GM21390 (cell line): ENCODE measurements around the gene QPCT.
"Not testable (repeated sequence)": the region's sequence is repeated elsewhere in the genome, so short reads cannot be mapped to it uniquely, and the experiment has no call there.

Source experiments
- ATAC-seq: cut with Tn5 transposase; IDR thresholded peaks from one replicate; pipeline ENCODE4 v1.9.1; 2021; ENCODE audit not compliant: unreplicated experiment

The QPCT gene

DNA sequence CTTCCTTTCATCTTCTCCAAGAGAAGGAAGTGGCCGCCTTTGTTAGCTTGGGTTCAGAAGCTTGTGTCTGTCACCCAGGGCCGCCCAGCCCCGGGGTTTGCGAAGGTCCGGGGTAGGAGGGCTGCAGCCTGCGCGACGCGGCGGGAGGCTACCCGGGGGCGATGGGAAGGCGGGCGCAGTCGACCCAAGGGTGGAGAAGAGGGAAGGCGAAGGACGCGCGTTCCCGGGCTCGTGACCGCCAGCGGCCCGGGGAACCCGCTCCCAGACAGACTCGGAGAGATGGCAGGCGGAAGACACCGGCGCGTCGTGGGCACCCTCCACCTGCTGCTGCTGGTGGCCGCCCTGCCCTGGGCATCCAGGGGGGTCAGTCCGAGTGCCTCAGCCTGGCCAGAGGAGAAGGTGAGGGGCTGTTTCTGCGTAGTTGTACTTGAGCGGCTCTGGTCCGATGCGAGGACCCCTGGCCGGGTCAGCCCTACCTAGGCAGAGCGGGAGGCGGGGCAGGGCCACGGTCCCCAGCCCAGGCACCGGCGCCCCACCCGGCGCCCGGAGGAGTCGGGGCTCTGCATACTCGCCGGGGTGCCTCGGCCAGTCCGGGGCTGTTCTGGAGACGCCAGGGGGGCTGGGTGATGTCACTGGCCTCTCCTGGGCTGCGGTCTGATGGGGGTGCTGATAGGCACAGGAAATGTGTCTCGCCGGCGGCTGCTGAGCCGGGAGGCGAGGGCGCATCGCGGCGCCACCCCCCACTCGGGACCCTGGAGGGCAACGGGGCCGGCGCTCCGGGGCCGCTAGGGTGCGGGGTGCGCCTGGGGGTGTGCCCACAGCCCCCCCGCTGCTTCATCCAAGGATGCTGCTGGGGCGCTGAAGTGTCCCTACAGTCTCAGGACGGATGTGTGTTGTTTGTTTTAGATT, at the start of gene QPCT:
TSS of gene QPCT (plus strand) at position 178 of the 909 bp plus-strand sequence. CDS start at position 280, 102 bp downstream.
- ATAC-seq: no peak

DNA sequence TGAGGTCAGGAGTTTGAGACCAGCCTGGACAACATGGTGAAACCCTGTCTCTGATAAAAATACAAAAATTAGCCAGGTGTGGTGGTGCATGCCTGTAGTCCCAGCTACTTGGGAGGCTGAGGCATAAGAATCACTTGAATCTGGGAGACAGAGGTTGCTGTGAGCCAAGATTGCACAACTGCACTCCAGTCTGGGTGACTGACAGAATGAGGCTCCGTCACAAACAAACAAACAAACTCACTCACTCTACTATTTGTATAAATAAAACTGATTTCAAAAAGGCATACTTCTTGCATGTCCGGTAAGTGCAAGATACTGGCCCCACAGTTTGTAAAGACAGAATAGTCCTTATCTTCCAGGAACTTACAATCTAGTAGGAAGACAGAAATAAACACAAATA, 49.6 kb upstream of the QPCT start:
- not testable (repeated sequence) for ATAC-seq

DNA sequence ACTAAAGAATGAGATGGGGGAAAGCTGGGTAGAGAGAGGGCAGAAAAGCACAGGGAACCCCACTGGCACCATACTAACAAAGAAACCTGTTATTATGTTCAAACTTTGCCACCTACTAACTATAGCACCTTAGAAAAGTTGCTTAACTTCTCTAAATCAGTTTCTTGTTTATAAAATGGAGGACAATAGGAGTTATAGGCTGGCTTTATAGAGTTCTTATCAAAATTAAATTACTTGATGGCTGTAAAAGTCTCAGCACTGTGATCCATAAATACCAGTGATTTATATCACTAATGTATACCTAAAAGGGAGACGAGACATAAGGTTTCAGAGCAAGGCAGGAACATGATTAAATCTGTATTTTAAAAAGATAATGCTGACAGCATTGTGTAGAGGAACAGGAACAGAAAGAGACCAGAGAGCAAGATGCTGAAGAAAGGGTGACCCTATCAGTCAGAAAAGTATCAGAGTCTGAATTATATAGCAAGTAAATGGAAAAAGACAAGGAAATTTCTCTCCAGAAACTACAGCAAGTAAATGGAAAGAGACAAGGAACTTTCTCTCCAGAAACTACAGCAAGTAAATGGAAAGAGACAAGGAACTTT, 48.9 kb upstream of the QPCT start:
- ATAC-seq: no peak

DNA sequence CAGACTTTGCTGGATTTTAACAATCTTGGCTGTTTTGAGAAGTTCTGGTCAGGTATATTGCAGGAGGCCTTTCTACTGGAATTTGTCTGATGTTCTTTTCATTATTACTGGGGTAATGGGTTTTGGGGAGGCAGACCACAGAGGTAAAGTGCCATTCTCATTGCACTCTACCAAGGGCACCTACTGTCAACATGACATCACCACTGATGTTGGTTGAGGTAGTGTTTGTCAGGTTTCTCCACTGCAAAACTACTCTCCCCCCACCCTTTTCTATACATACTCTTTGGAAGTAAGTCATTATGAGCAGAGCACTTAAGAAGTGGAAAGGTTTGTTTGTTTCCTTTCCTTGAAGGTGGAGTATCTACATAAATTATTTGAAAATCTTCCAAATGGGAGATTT, 46.8 kb upstream of the QPCT start:
- no peak for ATAC-seq

DNA sequence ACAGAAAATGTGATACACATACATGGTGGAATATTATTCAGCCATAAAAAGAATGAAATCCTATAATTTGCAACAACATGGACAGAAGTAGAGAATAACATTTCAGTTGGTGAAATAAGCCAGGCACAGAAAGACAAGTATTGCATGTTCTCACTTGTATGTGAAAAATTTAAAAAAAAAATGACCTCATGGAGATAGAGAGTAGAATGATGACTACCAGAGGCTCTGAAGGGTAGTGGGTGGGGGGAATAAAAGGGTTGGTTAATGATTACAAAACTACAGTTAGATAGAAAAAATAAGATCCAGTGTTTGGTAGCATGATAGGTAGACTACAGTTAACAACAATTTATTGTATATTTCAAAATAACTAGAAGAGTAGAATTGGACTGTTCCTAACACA, 44.3 kb upstream of the QPCT start:
- no peak for ATAC-seq

DNA sequence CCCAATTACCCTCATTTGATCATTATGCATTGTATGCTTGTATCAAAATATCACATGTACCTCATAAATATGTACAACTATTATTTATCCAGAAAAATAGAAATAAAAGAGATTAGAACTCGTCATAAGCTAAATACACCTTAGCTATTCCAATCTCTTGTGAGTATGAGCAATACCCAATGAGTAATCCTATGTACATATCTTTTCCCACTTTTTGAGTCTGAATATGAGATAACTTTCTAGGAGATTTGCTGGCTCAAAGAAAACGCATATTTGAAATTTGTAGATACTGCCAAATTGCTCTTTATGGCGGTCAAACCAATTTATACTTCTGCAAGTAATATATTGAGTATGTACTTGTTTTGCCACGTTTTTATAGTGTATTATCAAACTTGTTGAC, 43.9 kb upstream of the QPCT start:
- ATAC-seq: no peak

DNA sequence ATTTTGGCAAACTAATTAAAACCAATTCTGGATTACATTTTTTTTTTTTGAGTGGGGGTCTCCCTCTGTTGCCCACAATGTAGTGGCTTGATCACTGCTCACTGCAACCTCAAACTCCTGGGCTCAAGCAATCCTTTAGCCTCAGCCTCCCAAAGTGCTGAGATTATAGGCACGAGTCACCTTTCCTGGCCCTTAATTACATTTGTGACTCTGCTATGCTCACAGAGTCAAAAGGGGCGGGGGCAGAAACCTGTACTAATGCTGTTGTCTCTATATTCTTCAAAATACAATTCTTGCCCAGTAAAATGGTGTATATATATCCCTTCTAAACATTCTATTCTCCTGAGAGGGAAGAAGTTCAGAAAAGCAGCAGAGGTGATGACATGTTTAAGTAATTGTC, 43.0 kb upstream of the QPCT start:
- ATAC-seq: no peak

DNA sequence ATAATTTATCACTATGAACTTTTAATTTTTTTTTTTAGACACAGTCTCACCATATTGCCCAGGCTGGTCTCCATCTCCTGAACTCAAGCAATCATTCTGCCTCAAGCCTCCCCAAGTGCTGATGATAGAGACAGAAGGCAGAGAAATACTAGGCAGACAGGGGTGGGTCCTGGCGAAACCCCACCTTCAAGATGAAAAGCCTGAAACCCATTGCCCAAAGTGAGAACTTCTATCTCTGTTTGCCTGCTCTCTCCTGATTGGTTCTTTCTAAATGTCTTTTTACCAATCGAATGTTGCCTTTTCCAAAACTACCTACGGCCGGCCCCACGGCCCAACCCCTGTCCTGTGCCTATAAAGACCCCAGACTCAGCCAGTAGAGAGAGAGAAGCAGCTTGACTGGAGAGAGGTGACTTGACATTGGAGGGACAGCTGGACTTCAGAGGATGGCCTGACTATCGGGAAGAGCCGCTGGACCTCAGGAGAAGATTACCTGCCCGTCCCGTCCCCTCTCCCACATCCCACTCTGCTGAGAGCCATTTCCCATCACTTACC, 41.7 kb upstream of the QPCT start:
- no peak for ATAC-seq

DNA sequence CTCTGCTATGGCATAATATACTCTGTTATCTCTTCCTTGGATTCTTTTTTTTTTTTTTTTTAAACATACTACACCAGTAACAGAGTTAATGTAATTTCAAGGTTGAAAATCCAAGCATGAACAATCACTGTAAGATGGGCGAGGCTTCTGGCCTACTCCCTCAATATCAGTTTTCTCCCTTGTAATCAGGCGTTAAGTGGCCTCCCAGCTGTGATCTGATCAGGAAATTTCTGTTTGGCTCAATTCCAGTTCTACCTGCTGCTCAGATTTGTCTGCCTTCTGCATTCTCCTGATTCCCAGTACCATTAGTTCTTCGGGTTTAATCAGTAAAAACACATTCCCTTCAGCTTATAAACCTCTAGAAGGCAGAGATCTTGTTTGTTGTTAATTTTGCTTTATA, 38.4 kb upstream of the QPCT start:
- ATAC-seq: no peak

DNA sequence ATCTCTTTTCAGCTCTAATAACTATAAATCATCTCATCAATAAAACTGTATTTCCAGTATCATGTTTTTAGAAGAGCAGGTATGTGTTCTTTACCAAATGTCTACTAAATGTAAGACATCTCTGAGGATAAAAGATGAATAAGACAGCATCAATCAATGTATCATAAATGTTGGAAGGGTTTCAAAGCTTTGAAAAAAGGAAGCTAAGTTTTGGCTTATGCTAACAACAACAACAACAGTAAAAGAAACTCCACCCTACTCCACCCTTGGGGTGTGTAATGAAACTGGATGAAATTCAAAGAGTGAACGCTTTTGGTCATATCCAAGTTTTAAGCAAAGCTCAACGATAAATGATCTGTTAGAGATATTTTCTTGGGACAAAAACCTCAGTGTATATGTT, 36.9 kb upstream of the QPCT start:
- no peak for ATAC-seq

DNA sequence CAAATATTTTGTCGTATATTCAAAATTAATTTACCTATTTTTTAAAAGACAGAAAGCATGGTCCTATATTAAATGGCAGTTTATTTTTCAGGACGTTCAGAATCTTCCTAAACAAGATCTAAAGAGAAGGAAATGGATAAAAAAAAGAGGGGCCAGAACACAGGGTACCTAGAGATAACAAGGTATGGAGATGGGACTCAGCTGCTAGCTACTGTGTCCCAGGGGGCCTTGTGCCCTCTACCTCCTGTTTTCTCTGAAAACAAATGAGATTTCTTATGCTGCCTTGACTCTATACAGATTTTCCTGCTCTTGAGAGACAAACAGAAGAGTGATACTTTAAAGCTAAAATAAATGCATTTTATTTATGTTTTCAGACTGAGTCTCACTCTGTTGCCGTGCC, 29.1 kb upstream of the QPCT start:
- ATAC-seq: no peak

DNA sequence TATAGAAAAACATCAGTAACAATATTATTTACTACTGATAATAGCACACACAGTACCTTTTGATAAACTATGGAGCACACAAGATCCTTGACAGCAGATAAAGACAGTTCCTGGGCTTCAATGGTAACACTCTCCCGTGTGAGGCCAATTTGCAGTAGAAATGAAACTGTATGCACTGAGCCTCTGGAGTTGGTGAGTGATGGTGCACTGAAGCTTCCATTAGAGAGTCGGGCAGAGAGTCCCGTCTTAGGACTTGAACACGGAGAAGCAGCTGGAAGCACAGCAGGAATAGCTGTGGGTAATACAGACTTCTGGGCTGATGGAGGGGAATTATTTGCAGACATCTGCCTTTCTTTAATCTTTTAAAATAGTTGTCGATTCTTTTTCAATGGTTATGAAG, 28.2 kb upstream of the QPCT start:
- no peak for ATAC-seq

DNA sequence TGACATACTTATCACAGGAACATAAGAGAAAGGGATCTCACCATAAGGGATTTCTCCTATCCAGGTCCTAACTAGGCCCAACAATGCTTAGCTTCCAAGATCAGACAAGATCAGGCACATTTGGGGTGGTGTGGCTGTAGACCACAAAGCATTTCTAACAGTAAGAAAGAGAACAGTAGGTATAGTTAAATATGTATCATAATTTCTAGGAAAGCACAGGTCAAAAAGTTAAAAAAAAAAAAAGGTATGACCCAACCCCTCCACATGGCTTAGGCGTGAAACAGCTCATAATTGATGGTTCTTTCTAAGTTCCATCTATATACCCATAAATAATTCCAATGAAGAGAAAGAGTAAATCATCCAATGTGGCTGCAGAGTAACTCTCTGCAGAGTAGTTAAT, 26.7 kb upstream of the QPCT start:
- ATAC-seq: no peak

DNA sequence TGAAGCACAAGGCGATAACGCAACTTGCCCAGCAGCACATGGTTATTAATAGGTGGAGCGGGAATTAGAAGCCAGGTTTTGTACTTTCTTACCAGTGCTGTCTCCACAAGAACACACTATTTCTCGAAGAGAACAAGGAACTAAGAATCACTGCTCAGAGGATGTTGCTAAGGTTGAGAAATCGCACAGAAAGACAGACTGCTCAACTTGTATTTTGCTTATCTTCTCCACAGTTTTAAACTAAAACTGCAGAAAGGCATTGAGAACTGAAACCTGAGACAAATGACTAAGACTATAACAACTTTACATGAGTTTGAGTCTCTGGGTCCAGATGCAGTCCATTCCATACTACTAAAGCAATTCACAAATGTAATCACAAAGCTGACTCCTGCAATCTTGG, 26.0 kb upstream of the QPCT start:
- ATAC-seq: peak; percentile 87

DNA sequence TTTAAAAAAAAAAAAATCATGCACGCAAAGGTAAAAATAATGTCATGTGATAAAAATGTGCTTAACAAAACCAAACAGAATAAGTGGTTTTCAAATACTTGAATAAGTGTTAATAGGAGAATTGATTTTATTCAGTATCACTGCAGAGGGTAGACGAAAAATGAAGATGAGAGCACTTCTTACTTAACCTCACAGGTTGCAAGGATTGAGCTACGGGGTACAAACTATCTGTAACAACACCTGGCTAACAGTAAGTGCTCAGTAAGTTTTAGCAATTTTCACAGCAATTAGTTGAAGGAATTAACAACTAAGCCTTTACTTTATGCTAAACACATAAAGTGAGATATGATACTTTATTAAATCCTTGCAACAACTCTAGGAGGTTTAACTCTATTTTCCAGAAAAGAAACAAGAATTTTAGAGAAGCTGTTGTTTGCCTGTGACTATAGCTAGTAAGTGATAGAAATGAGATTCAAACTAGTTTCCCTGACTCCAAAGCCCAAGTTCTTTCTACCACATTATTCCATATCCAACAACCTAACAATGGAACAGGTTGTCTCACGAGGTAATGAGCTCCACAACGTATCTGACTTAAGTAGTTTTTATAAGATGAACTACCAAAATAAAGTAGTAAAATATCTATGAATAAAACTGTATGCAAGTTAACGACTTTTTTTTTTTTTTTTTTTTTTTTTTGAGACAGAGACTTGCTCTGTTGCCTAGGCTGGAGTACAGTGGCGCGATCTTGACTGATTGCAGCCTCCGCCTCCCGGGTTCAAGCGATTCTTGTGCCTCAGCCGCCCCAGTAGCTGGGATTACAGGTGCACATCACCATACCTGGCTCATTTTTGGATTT, 24.4 kb upstream of the QPCT start:
- ATAC-seq: no peak

DNA sequence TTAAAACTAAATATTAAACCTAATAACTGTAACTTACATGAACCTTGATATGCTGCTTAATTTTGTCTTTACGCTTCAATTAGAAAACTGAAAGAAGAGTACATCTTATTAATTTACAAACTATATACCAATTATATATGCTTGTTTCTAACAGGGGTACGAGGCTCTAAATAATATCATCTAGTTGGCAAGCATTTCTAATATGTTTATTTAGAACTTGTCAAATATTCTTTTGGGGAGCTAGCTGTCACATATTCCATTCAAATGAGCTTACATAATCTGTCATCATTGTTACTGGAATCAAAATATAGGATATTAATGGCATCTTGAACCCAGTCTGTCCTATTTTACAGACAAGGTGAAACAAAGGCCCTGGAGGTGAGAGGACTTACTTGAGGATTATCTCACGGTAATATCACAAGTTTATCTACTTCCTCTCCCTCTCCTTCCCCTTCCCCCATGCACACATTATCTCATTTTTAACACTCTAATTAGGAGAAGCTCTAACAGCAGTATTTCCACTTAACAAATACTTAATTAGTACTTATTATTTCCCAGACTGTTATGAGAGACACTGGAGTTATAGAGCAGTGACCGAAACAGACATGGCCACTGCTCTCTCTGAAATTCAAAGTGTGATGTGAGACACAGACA, 23.3 kb upstream of the QPCT start:
- no peak for ATAC-seq

DNA sequence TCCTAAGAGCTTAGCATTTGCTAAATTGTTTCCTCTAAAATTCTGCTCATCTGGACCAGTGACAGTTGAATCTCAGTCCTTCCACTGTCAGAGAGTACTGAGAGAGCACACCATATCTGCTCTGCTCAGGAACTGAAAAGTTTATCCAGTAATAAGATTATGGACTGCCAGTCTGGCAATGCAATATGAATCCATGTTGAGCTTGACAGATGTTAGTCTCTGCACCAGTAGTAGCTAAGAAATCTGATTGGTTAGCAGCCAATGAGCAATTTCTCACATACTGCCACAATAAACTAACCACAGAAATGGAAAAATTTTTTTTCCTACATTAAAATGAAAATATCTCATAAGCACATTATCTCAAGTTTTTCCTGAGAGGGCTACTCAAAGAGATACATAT, 22.1 kb upstream of the QPCT start:
- no peak for ATAC-seq

DNA sequence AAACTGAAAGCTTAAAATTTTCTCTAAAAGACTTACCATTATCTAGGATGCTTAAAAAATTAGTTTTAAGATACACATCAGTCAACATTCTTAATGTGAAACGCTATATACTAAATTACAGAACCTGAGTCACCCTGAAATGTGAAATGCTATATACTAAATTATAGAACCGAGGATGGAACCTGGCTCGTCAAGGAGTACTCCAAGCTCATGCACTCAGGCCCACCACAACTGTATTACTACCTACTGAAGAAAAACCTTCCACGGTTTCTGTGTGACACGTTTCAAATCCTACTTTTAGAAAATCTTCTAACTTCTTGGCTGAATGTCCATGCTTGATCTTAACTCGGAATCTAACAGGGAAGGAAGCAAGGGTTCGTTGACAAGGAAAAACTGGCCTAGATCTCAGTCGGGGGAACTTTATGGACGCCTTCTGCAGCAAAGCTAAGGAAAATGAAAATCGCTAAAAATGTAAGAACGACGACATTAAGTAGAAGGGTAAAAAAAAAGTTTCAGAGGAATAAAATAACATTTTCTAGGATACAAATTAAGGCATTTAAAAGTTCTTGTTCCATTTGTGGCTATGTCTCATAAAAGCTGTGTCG, 21.2 kb upstream of the QPCT start:
- ATAC-seq: no peak

DNA sequence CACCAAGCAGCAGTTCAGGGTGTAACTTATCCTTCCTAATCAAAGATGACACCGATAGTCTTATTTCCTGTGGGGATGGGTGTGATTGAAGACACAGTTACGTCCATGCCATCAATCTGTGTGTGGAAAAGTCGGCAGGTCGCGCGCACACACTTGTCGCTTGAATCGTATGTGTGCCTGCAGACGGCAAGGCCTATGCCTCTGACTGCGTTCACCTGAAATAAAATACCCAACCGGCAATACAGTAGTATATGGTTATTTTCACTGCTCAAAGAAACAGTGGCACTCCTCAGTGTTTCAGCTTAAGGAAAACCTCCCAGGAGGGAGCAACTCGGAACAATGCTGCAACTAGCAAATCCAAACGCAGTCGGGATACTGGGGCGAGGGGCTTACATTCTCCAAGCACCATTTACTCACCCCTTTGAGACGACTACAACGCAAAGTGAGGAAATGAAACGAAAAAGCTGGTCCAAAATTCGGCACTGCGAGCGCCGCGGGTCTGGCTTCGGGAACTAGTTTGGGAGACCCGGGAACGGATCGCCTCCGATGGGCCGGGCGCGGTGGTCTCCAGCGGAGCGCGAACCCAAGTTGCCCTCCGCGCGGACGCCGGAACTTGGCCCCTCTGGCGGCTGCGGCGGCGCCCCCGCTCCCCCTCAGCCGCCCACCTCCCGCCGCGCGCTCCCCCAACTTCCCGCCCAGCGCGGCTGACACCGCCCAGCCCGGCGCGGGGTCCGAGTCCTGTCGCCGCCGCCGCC, 20.5 kb upstream of the QPCT start:
- ATAC-seq: peak; percentile 20

DNA sequence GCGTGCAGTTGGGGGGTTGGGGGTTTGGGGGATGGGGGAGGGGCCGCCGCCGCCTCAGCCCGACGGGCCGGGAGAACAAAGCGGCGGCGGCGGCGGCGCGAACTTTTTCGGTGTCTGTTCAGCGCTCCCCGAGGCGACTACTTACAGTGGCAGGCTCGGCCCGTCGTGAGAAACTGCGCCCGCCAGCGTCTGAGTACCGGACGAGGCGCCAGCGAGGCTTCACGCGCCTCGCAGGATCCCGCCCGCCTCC, 20.0 kb upstream of the QPCT start:
- ATAC-seq: no peak
